Lung (tissue), 12 donors: Measurements from ENCODE around the gene NRDE2. TPM values are rescaled to one million over a fixed set of nuclear protein-coding genes. Genes with fewer than 3 reads are reported as not detected.

Source experiments
- ATAC-seq: fragments of 200-7000 bp; cut with Tn5 transposase; one replicate; pipeline ENCODE4 v1.9.1; 2020; ENCODE audit warnings: moderate number of reproducible peaks; ENCODE audit not compliant: insufficient read depth, low FRiP score
- DNase-seq, 3 donors: peaks; one replicate each; pipeline ENCODE4 v3.0.0-alpha.2; 2013 to 2017
- H3K27ac ChIP-seq, 2 donors: one replicate each; pipeline ENCODE4 v1.5.1; 2013; ENCODE audit warnings: mild to moderate bottlenecking in 2 of 2, moderate library complexity in 2 of 2, control low read depth in 1 of 2, inconsistent platforms in 1 of 2, low read depth in 1 of 2, low read length in 1 of 2
- H3K27me3 ChIP-seq, 3 donors: one replicate each; pipeline ENCODE4 v1.5.1; 2013; ENCODE audit warnings: low read length in 2 of 3; ENCODE audit not compliant: control insufficient read depth in 3 of 3, insufficient read depth in 3 of 3
- H3K36me3 ChIP-seq, 4 donors: one replicate each; pipeline ENCODE4 v1.5.1; 2013; ENCODE audit warnings: low read length in 4 of 4, mild to moderate bottlenecking in 1 of 4, moderate library complexity in 1 of 4; ENCODE audit not compliant: control insufficient read depth in 4 of 4, insufficient read depth in 4 of 4
- H3K4me1 ChIP-seq, 5 donors: one replicate each; pipeline ENCODE4 v1.5.1; 2013; ENCODE audit warnings: low read length in 5 of 5, mild to moderate bottlenecking in 2 of 5, moderate library complexity in 1 of 5; ENCODE audit not compliant: control insufficient read depth in 5 of 5, insufficient read depth in 5 of 5
- H3K4me3 ChIP-seq: one replicate; pipeline ENCODE4 v1.5.1; 2013; ENCODE audit warnings: mild to moderate bottlenecking, control low read depth, moderate library complexity
- H3K9ac ChIP-seq, 2 donors: one replicate each; pipeline ENCODE4 v1.5.1; 2013; ENCODE audit warnings: low read length in 2 of 2, control low read depth in 1 of 2; ENCODE audit not compliant: insufficient read depth in 1 of 2
- H3K9me3 ChIP-seq, 4 donors: one replicate each; pipeline ENCODE4 v1.5.1; 2013; ENCODE audit warnings: low read length in 3 of 4, mild to moderate bottlenecking in 1 of 4, moderate library complexity in 1 of 4; ENCODE audit not compliant: control insufficient read depth in 4 of 4, insufficient read depth in 3 of 4
- CTCF ChIP-seq: IDR thresholded peaks from 2 replicates; pipeline ENCODE4 v1.5.1; 2012; ENCODE audit warnings: mild to moderate bottlenecking; ENCODE audit errors: control extremely low read depth, extremely low read depth
- WGBS, 2 donors: extraction: QIAGEN DNeasy Blood & Tissue Kit; methylation state at CpG; one replicate each; pipeline ENCODE4 v1.1.7; 2013; 5-methylcytosine and 5-hydroxymethylcytosine counted together
- polyA plus RNA-seq, 2 donors: library from polyadenylated mRNA; stranded (reverse); fragments of 200-250 nt; gene quantifications; one replicate each; pipeline ENCODE4 v1.2.1, GENCODE V29; 2013
- total RNA-seq, 2 donors: library from RNA; depleted of rRNA in 1 of 2; stranded (reverse); fragments of >200 nt in 1 of 2; gene quantifications; one replicate each; pipeline ENCODE4 v1.2.1, GENCODE V29; 2014 to 2021
- donor health status: control.
- donor health status: control.
- donor health status: Bipolar disorder and iron deficiency.
- donor health status: healthy.
- donor health status: DM: yes; HTN: yes; CAD: no.

NRDE2 gene
- total and polyA plus RNA-seq, 4 donors, result 7.0 to 21.0 (median 13.3) TPM

DNA sequence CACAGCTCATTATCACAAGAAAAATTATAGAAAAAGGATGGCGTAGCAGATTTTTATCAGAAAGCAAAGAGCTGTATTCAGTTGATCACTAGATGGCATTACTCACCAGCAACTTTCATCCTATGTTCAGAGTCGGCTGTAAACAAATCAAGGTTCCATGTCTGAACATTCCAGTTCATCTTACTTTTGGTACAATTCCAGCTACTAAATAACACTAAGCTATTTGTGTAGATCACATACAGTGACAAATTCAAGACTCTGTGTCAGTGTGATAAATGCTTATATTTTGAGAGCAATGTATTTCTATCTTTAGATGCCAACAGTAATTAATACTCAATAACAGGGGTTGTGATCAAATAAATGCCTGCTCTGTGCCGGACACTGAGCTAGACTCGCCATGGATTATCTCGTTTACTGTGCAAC is 30.1 kb downstream of the NRDE2 start:
- Histone ChIP-seq H3K36me3 (peaks cover 8 to 23% (median 16%) of the 10 kb centered on the region in 4 donors), H3K27ac (peak overlapping the region; percentile 2 to 64), H3K9ac (peak overlapping the region in 1 of 2 donors; percentile 67), H3K9me3 (no peaks in the 10 kb centered on the region), H3K4me1 (peaks cover 0 to 1% (median 0%) of the 10 kb centered on the region in 5 donors), H3K4me3 (no peak overlapping the region), H3K27me3 (no peaks in the 10 kb centered on the region)
- DNase-seq (peak in 2 of 3 donors; percentile 77 to 86), ATAC-seq (no peak)
- 61 to 74% methylated on average over 5 of the region's 5 CpGs for WGBS, 2 donors
- no peak for TF ChIP-seq CTCF

DNA sequence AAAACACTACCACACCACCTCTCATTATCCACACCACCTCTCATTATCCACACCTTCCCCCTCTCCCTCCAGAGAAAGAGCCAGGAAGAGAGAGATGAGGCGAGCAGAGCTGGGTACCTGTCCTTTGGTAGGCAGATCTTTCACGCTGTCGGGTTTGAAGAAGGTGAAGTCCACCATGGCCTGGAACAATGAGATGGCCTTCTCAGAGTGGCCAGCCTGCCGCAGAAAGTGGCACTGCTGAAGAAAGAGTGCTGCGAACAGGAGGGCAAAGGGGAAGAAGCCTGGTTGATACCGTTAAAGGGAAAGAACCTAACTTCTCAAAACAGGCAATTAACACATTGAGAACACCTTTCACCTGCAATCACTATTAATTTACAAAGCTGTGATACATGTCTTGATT is 30.6 kb downstream of the NRDE2 start:
- H3K27ac ChIP-seq, result no peak overlapping the region
- no peak for DNase-seq
- H3K9me3 ChIP-seq, result no peaks in the 10 kb centered on the region
- ATAC-seq, result no peak
- TF ChIP-seq CTCF, result no peak
- H3K27me3 ChIP-seq, result no peaks in the 10 kb centered on the region
- H3K36me3 ChIP-seq, result peaks cover 11 to 26% (median 16%) of the 10 kb centered on the region in 4 donors
- H3K9ac ChIP-seq, result no peak overlapping the region
- H3K4me3 ChIP-seq, result no peak overlapping the region
- WGBS, 2 donors, result 68 to 73% methylated on average over 6 of the region's 6 CpGs
- H3K4me1 ChIP-seq, result peaks cover 0 to 1% (median 0%) of the 10 kb centered on the region in 5 donors

- peak in 1 of 3 donors; percentile 11 for DNase-seq
- no peak for ATAC-seq
- no peaks in the 10 kb centered on the region for H3K9me3 ChIP-seq
- no peak overlapping the region for H3K27ac ChIP-seq
- H3K27me3 ChIP-seq, result no peaks in the 10 kb centered on the region
- peaks cover 11 to 26% (median 16%) of the 10 kb centered on the region in 4 donors for H3K36me3 ChIP-seq
- H3K9ac ChIP-seq, result no peak overlapping the region
- TF ChIP-seq CTCF, result no peak
- no peak overlapping the region for H3K4me3 ChIP-seq
- WGBS, 2 donors, result 37 to 77% methylated on average over 2 of the region's 2 CpGs
- H3K4me1 ChIP-seq, result peaks cover 0 to 1% (median 0%) of the 10 kb centered on the region in 5 donors
Observed at GRCh38 chr14:90300611-90301047, 31.1 kb downstream of the NRDE2 start.

GRCh38 chr14:90299408-90299807 is 32.3 kb downstream of the NRDE2 start:
- H3K4me1 ChIP-seq, result peaks cover 0 to 1% (median 0%) of the 10 kb centered on the region in 5 donors
- DNase-seq, result no peak
- ATAC-seq, result no peak
- TF ChIP-seq CTCF, result no peak
- H3K9me3 ChIP-seq, result no peaks in the 10 kb centered on the region
- H3K36me3 ChIP-seq, result peaks cover 11 to 29% (median 17%) of the 10 kb centered on the region in 4 donors
- 36 to 66% methylated on average over 7 of the region's 7 CpGs for WGBS, 2 donors
- H3K27ac ChIP-seq, result no peak overlapping the region
- H3K4me3 ChIP-seq, result no peak overlapping the region
- H3K27me3 ChIP-seq, result no peaks in the 10 kb centered on the region
- H3K9ac ChIP-seq, result no peak overlapping the region
